ENCODE data around the gene JAML. TPM values are rescaled to one million over a fixed set of nuclear protein-coding genes. Genes with fewer than 3 reads are reported as not detected.

The JAML gene
- total RNA-seq, 1 experiment from 2014 or later: 0.30 TPM

DNA sequence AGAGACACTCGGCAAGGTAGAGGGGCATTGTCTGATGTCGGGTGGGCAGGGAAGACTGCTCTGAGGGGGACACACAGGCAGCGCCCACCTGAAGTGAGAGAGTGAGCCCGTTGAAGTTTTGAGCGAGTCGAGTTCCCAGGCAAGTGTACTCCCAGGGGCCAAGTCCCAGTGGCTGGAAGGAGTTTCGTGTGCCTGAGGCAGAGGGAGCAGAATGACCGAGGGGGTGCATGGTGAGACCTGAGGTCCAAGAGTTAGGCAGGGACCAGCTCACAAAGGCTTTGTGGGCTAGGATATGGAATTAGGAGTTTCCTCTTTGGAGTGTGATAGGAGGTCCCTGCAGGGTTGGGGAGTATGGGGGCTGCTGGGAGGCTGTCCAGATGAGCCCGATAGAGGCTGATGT lies 54.6 kb downstream of the JAML start:
- Histone ChIP-seq H3K4me3 (replicated peaks in 1 of 2; ENCODE audit: low read depth in 1 of 2, low read length in 2 of 2) (no peak overlapping the region), H3K9ac (ENCODE audit: low read length) (no peak overlapping the region), H3K9me3 (ENCODE audit: control insufficient read depth in 1 of 2, insufficient read depth in 1 of 2, low read depth in 1 of 2, low read length in 2 of 2) (no peaks in the 10 kb centered on the region), H3K4me2 (ENCODE audit: low read length) (no peak overlapping the region), H3K27me3 (ENCODE audit: insufficient read depth, low read length) (no peaks in the 10 kb centered on the region), H3K4me1 (ENCODE audit: control insufficient read depth in 1 of 2, insufficient read depth in 2 of 2, low read length in 2 of 2) (peaks cover 0 to 7% of the 10 kb centered on the region in 2 experiments; a peak in 1 of 4 replicates), H3K27ac (ENCODE audit: low read depth, low read length) (no peak overlapping the region), H3K79me2 (ENCODE audit: insufficient read depth, low read length) (no peaks in the 10 kb centered on the region), H4K20me1 (ENCODE audit: insufficient read depth) (no peaks in the 10 kb centered on the region), H3K36me3 (ENCODE audit: control insufficient read depth in 1 of 2, insufficient read depth in 2 of 2, low read length in 2 of 2) (no peaks in the 10 kb centered on the region), H3K9me2 (ENCODE audit: insufficient read depth) (no peaks in the 10 kb centered on the region), H2AFZ (ENCODE audit: low read depth, low read length, poor library complexity, severe bottlenecking) (no peak overlapping the region)
- DNase-seq (ENCODE audit: low read depth, low spot score) (no peak), ATAC-seq (no peak)
- ChIA-PET RAD21 (ENCODE audit: low non-redundant PET in 1 of 2, low total read pairs in 2 of 2, uncharacterized antibody in 2 of 2, unreplicated experiment in 2 of 2) (interaction anchor here in 1 of 2 experiments (0.6 kb wide), 1 partner anchor 28 kb away, joined by 3 read pairs; no protein-coding TSS in a partner anchor), POLR2A (no interaction called here), CTCF (interaction anchor here (1.2 to 2.9 kb wide), 4 partner anchors 10 to 362 kb away, joined by 3 to 16 read pairs (median 10); no protein-coding TSS in a partner anchor)
- BruUV-seq (replicated peaks): no TSS peak
- intact Hi-C loops (cut with micrococcal nuclease): loop anchor here (5.0 kb wide), 1 partner anchor 363 kb away; no protein-coding TSS in a partner anchor
- no peak for TF ChIP-seq EGR1 (IDR thresholded peaks at IDR 0.05; ENCODE audit: low read depth)
- no peak for TF ChIP-seq ZNF274 (IDR thresholded peaks at IDR 0.05; ENCODE audit: low read depth, low read length)
- no peak for TF ChIP-seq FOSL1 (IDR thresholded peaks at IDR 0.05; ENCODE audit: low read depth)
- no peak for TF ChIP-seq YY1 (IDR thresholded peaks at IDR 0.05; ENCODE audit: extremely low read depth, insufficient replicate concordance, low read depth, low read length)
- TF ChIP-seq SRF (IDR thresholded peaks at IDR 0.05; ENCODE audit: low read depth): no peak
- TF ChIP-seq POLR2A (IDR thresholded peaks at IDR 0.05; ENCODE audit: borderline replicate concordance, extremely low read depth, insufficient read depth, insufficient read length): no peak
- TF ChIP-seq, protein P1, sequence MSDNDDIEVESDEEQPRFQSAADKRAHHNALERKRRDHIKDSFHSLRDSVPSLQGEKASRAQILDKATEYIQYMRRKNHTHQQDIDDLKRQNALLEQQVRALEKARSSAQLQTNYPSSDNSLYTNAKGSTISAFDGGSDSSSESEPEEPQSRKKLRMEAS (IDR thresholded peaks at IDR 0.05): no peak
- TF ChIP-seq, protein P2, sequence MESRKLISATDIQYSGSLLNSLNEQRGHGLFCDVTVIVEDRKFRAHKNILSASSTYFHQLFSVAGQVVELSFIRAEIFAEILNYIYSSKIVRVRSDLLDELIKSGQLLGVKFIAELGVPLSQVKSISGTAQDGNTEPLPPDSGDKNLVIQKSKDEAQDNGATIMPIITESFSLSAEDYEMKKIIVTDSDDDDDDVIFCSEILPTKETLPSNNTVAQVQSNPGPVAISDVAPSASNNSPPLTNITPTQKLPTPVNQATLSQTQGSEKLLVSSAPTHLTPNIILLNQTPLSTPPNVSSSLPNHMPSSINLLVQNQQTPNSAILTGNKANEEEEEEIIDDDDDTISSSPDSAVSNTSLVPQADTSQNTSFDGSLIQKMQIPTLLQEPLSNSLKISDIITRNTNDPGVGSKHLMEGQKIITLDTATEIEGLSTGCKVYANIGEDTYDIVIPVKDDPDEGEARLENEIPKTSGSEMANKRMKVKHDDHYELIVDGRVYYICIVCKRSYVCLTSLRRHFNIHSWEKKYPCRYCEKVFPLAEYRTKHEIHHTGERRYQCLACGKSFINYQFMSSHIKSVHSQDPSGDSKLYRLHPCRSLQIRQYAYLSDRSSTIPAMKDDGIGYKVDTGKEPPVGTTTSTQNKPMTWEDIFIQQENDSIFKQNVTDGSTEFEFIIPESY (IDR thresholded peaks at IDR 0.05; ENCODE audit: extremely low read depth, insufficient replicate concordance, low read length): no peak
